ENCODE results near the gene SLC26A1. TPM values are rescaled to one million over a fixed set of nuclear protein-coding genes. Genes with fewer than 3 reads are reported as not detected.

SLC26A1 gene
- total RNA-seq, 1 experiment from 2014 or later: 0.22 TPM

GRCh38 chr4:1017706-1018105 is 24.5 kb upstream of the SLC26A1 start:
- intact Hi-C loops (cut with micrococcal nuclease): no loop called here

GRCh38 chr4:1017211-1017610 is 24.0 kb upstream of the SLC26A1 start:
- H3K9me2 ChIP-seq (ENCODE audit: insufficient read depth): no peaks in the 10 kb centered on the region
- TF ChIP-seq SRF (IDR thresholded peaks at IDR 0.05; ENCODE audit: low read depth) (no peak), FOSL1 (IDR thresholded peaks at IDR 0.05; ENCODE audit: low read depth) (no peak), SP1 (IDR thresholded peaks at IDR 0.05; ENCODE audit: low read depth) (no peak), EZH2 (IDR thresholded peaks at IDR 0.05) (no peak)
- no TSS peak for BruUV-seq (replicated peaks)
- H2AFZ ChIP-seq (ENCODE audit: low read depth, low read length, poor library complexity, severe bottlenecking): no peak overlapping the region
- H3K36me3 ChIP-seq (ENCODE audit: control insufficient read depth in 1 of 2, insufficient read depth in 2 of 2, low read length in 2 of 2): peaks cover 3 to 4% of the 10 kb centered on the region in 2 experiments; a peak in 2 of 4 replicates
- no peak overlapping the region for H3K4me3 ChIP-seq (replicated peaks in 1 of 2; ENCODE audit: low read depth in 1 of 2, low read length in 2 of 2)
- DNase-seq (ENCODE audit: low read depth, low spot score) (no peak), ATAC-seq (no peak)
- no peaks in the 10 kb centered on the region for H3K9me3 ChIP-seq (ENCODE audit: control insufficient read depth in 1 of 2, insufficient read depth in 1 of 2, low read depth in 1 of 2, low read length in 2 of 2)
- no peaks in the 10 kb centered on the region for H4K20me1 ChIP-seq (ENCODE audit: insufficient read depth)
- no peak overlapping the region for H3K4me2 ChIP-seq (ENCODE audit: low read length)
- intact Hi-C loops (cut with micrococcal nuclease): no loop called here
- CTCF ChIA-PET: no interaction called here
- POLR2A ChIA-PET: no interaction called here
- RAD21 ChIA-PET (ENCODE audit: low non-redundant PET in 1 of 2, low total read pairs in 2 of 2, uncharacterized antibody in 2 of 2, unreplicated experiment in 2 of 2): no interaction called here
- no peaks in the 10 kb centered on the region for H3K27me3 ChIP-seq (ENCODE audit: insufficient read depth, low read length)
- H3K27ac ChIP-seq (ENCODE audit: low read depth, low read length): no peak overlapping the region
- no peak overlapping the region for H3K9ac ChIP-seq (ENCODE audit: low read length)
- H3K79me2 ChIP-seq (ENCODE audit: insufficient read depth, low read length): peaks cover 12% of the 10 kb centered on the region; the same call in 1 of the 2 replicates
- peaks cover 5 to 14% of the 10 kb centered on the region in 2 experiments; a peak in 2 of 4 replicates for H3K4me1 ChIP-seq (ENCODE audit: control insufficient read depth in 1 of 2, insufficient read depth in 2 of 2, low read length in 2 of 2)

More at GRCh38 chr4:1017706-1018105, 24.5 kb upstream of the SLC26A1 start:
- H3K27me3 ChIP-seq (ENCODE audit: insufficient read depth, low read length): no peaks in the 10 kb centered on the region
- no peaks in the 10 kb centered on the region for H4K20me1 ChIP-seq (ENCODE audit: insufficient read depth)
- CTCF ChIA-PET: no interaction called here
- RAD21 ChIA-PET (ENCODE audit: low non-redundant PET in 1 of 2, low total read pairs in 2 of 2, uncharacterized antibody in 2 of 2, unreplicated experiment in 2 of 2): no interaction called here
- H3K9me2 ChIP-seq (ENCODE audit: insufficient read depth): no peaks in the 10 kb centered on the region
- peaks cover 7% of the 10 kb centered on the region; the same call in 1 of the 2 replicates for H3K79me2 ChIP-seq (ENCODE audit: insufficient read depth, low read length)
- no TSS peak for BruUV-seq (replicated peaks)
- H3K9me3 ChIP-seq (ENCODE audit: control insufficient read depth in 1 of 2, insufficient read depth in 1 of 2, low read depth in 1 of 2, low read length in 2 of 2): no peaks in the 10 kb centered on the region
- H2AFZ ChIP-seq (ENCODE audit: low read depth, low read length, poor library complexity, severe bottlenecking): no peak overlapping the region
- no peak overlapping the region for H3K9ac ChIP-seq (ENCODE audit: low read length)
- DNase-seq (ENCODE audit: low read depth, low spot score) (no peak), ATAC-seq (no peak)
- no peak overlapping the region for H3K4me2 ChIP-seq (ENCODE audit: low read length)
- no peak overlapping the region for H3K27ac ChIP-seq (ENCODE audit: low read depth, low read length)
- peaks cover 3 to 14% of the 10 kb centered on the region in 2 experiments; a peak in 2 of 4 replicates for H3K4me1 ChIP-seq (ENCODE audit: control insufficient read depth in 1 of 2, insufficient read depth in 2 of 2, low read length in 2 of 2)
- H3K36me3 ChIP-seq (ENCODE audit: control insufficient read depth in 1 of 2, insufficient read depth in 2 of 2, low read length in 2 of 2): peaks cover 3 to 4% of the 10 kb centered on the region in 2 experiments; a peak in 2 of 4 replicates
- POLR2A ChIA-PET: no interaction called here
- no peak overlapping the region for H3K4me3 ChIP-seq (replicated peaks in 1 of 2; ENCODE audit: low read depth in 1 of 2, low read length in 2 of 2)
- TF ChIP-seq ZBTB33 (IDR thresholded peaks at IDR 0.05; ENCODE audit: extremely low read depth, insufficient replicate concordance, low read length) (no peak), POLR2A (IDR thresholded peaks at IDR 0.05; ENCODE audit: borderline replicate concordance, extremely low read depth, insufficient read depth, insufficient read length) (no peak), JUND (IDR thresholded peaks at IDR 0.05) (no peak)
